Breast epithelium (tissue), 4 donors: ENCODE data around the gene HHATL. TPM values are rescaled to one million over a fixed set of nuclear protein-coding genes. Genes with fewer than 3 reads are reported as not detected.

ENCODE experiments used
- DNase-seq, 2 donors: peaks; one replicate each; pipeline ENCODE4 v3.0.0-alpha.2; 2019; ENCODE audit warnings: low spot score in 2 of 2
- H3K27ac ChIP-seq, 2 donors: fragments of 200-600 bp; sonication (generic) in 1 of 2; one replicate each; pipeline ENCODE4 v1.5.1; 2016 to 2019; ENCODE audit warnings: mild to moderate bottlenecking in 1 of 2
- H3K27me3 ChIP-seq, 2 donors: fragments of 200-600 bp; sonication (generic) in 1 of 2; one replicate each; pipeline versions ENCODE4 v1.5.1 to v1.6.0; 2017 to 2019; ENCODE audit warnings: control low read depth in 1 of 2, mild to moderate bottlenecking in 1 of 2
- H3K36me3 ChIP-seq: fragments of 200-600 bp; one replicate; pipeline ENCODE4 v1.5.1; 2019
- H3K4me1 ChIP-seq, 2 donors: fragments of 200-600 bp; sonication (generic); one replicate each; pipeline ENCODE4 v1.5.1; 2016 to 2019; ENCODE audit warnings: control low read depth in 1 of 2
- H3K4me3 ChIP-seq, 3 donors: fragments of 200-600 bp; sonication (generic); 1 replicate in 2 of 3; 2 replicates in 1 of 3; pipeline ENCODE4 v1.5.1; 2016 to 2019; ENCODE audit warnings: mild to moderate bottlenecking in 3 of 3, moderate library complexity in 2 of 3
- H3K9me3 ChIP-seq, 2 donors: fragments of 200-600 bp; sonication (generic) in 1 of 2; one replicate each; pipeline ENCODE4 v1.5.1; 2016 to 2019; ENCODE audit warnings: control low read depth in 1 of 2
- CTCF ChIP-seq, 3 donors: fragments of 450-650 bp; IDR thresholded peaks; one replicate each; pipeline ENCODE4 v1.5.1; 2016 to 2017; ENCODE audit warnings: antibody characterized with exemption in 3 of 3, mild to moderate bottlenecking in 3 of 3, moderate library complexity in 3 of 3
- POLR2A ChIP-seq: fragments of 450-650 bp; IDR thresholded peaks from one replicate; pipeline ENCODE4 v1.6.1; 2016; ENCODE audit warnings: antibody characterized with exemption, mild to moderate bottlenecking, moderate library complexity
- POLR2AphosphoS5 ChIP-seq, 3 donors: sonication (generic); formaldehyde crosslinking; IDR thresholded peaks; one replicate each; pipeline ENCODE4 v1.6.1; 2017; ENCODE audit warnings: antibody characterized with exemption in 3 of 3
- intact Hi-C: fragments of 100-400 bp; cut with DNase I; formaldehyde crosslinking; loops from one replicate; pipeline ENCODE4 v1.15.1; 2023; ENCODE audit warnings: low total_unique reads
- total RNA-seq, 3 donors: library from RNA; depleted of rRNA; stranded (reverse); fragments of >200 nt; gene quantifications; one replicate each; pipeline ENCODE4 v1.1.0, GENCODE V29; 2016

HHATL gene
- total RNA-seq, 3 donors from 2014 or later: 0.32 to 1.6 TPM; not detected in 1

- no peaks in the 10 kb centered on the region for H3K27me3 ChIP-seq
- no peaks in the 10 kb centered on the region for H3K36me3 ChIP-seq
- no peak overlapping the region for H3K4me3 ChIP-seq
- TF ChIP-seq CTCF (IDR thresholded peaks at IDR 0.05) (no peak), POLR2A (no peak)
- intact Hi-C loops: no loop called here
- H3K9me3 ChIP-seq: no peaks in the 10 kb centered on the region
- no peaks in the 10 kb centered on the region for H3K4me1 ChIP-seq
- DNase-seq: no peak
- no peak overlapping the region for H3K27ac ChIP-seq
Measured at GRCh38 chr3:42680806-42681205, 21.8 kb downstream of the HHATL start.

GRCh38 chr3:42680271-42680670, 22.3 kb downstream of the HHATL start:
- no peaks in the 10 kb centered on the region for H3K36me3 ChIP-seq
- H3K4me3 ChIP-seq: no peak overlapping the region
- no peaks in the 10 kb centered on the region for H3K9me3 ChIP-seq
- no peak overlapping the region for H3K27ac ChIP-seq
- TF ChIP-seq POLR2AphosphoS5 (IDR thresholded peaks at IDR 0.05): no peak
- TF ChIP-seq POLR2A: no peak
- no peak for TF ChIP-seq CTCF (IDR thresholded peaks at IDR 0.05)
- intact Hi-C loops: no loop called here
- no peaks in the 10 kb centered on the region for H3K27me3 ChIP-seq
- no peaks in the 10 kb centered on the region for H3K4me1 ChIP-seq
- DNase-seq: no peak

- Histone ChIP-seq H3K27ac (no peak overlapping the region), H3K4me3 (no peak overlapping the region), H3K36me3 (no peaks in the 10 kb centered on the region), H3K27me3 (no peaks in the 10 kb centered on the region), H3K9me3 (no peaks in the 10 kb centered on the region), H3K4me1 (no peaks in the 10 kb centered on the region)
- intact Hi-C loops: no loop called here
- DNase-seq: no peak
- TF ChIP-seq POLR2AphosphoS5 (IDR thresholded peaks at IDR 0.05) (no peak), POLR2A (no peak), CTCF (IDR thresholded peaks at IDR 0.05) (no peak)
Measured at GRCh38 chr3:42678447-42678846, 24.2 kb downstream of the HHATL start.

GRCh38 chr3:42675909-42676308, 26.7 kb downstream of the HHATL start:
- no peaks in the 10 kb centered on the region for H3K4me1 ChIP-seq
- H3K4me3 ChIP-seq: no peak overlapping the region

GRCh38 chr3:42674146-42674545, 28.5 kb downstream of the HHATL start:
- no peaks in the 10 kb centered on the region for H3K9me3 ChIP-seq
- intact Hi-C loops: no loop called here
- no peaks in the 10 kb centered on the region for H3K36me3 ChIP-seq
- no peak for DNase-seq
- TF ChIP-seq CTCF (IDR thresholded peaks at IDR 0.05): no peak
- no peak for TF ChIP-seq POLR2AphosphoS5 (IDR thresholded peaks at IDR 0.05)
- no peak for TF ChIP-seq POLR2A
- H3K27me3 ChIP-seq: no peaks in the 10 kb centered on the region
- no peaks in the 10 kb centered on the region for H3K4me1 ChIP-seq
- H3K27ac ChIP-seq: no peak overlapping the region
- H3K4me3 ChIP-seq: no peak overlapping the region

More at GRCh38 chr3:42675909-42676308, 26.7 kb downstream of the HHATL start:
- Histone ChIP-seq H3K27me3 (no peaks in the 10 kb centered on the region), H3K36me3 (no peaks in the 10 kb centered on the region), H3K9me3 (no peaks in the 10 kb centered on the region), H3K27ac (no peak overlapping the region)
- no peak for DNase-seq
- intact Hi-C loops: no loop called here
- TF ChIP-seq POLR2AphosphoS5 (IDR thresholded peaks at IDR 0.05) (no peak), CTCF (IDR thresholded peaks at IDR 0.05) (no peak)
